HG03558 (cell line): ENCODE results near the gene MICB.
A peak's percentile ranks its signal among the peaks of the same experiment; 100 is the strongest.
"Not testable (repeated sequence)": the region's sequence is repeated elsewhere in the genome, so short reads cannot be mapped to it uniquely, and the experiment has no call there.

ENCODE experiments used
- ATAC-seq: cut with Tn5 transposase; IDR thresholded peaks from one replicate; pipeline ENCODE4 v1.9.1; 2021; ENCODE audit warnings: moderate number of reproducible peaks; ENCODE audit not compliant: unreplicated experiment; ENCODE audit errors: extremely low read depth

Gene MICB

DNA sequence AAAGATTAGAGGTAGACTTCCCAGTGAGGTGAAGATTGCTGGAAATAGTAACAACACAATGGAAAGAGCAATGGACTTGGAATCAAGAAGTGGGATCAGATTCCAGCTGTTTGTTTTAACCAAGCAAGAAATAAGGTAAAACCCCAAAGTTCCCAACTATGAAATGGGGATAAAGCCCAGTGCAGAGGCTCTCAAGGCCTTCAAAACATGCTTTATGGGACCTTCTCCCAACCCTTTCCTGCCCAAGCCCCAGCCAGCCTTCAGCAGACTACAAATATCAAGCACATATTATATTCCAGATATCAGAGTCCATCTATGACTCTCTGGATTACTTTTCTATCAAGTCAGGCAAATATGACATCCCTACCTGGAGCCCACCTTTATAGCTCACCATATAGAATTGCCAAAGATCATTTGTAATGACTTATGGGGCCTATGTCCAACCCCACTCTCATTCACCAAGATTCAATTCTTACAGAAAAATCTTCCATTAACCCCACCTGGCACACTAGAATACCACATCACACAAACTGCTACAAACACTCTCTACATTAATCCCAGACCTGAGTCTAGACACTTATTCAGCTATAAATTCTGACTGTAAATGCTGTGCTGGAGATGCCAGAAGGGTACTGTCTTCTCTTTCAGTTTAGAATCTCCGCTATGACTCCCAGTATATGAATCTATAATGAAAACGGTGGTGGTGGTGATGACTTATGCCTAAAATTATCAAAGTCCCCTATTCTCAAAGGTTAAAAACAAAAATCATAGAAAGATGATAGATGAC lies 37.8 kb downstream of the MICB start:
- ATAC-seq: no peak

DNA sequence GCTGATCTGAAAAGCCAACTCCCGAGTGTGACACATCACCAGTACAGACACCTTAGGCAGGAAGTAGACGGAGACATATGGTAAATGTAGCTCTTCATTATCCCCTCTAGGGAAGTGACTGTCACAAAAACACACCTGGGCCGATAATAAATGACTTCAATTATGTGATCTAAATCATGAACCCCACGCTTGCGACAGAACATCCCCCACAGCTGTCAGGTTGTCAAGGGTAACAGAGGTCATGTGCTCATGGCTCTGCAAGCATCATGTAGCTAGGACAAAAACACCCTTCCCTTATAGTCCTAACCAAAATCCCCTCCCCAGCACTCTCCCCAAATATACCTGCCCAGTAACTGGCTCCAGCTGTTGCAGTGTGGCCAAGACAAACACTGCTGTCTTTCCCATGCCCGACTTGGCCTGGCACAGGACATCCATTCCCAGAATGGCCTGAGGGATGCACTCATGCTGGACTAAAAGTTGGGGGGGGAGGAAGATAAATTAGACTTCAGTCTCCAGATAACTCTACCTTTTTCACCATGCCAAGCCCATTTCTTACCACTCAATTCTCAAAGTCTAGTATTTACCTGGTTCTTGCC lies 41.0 kb downstream of the MICB start:
- no peak for ATAC-seq

DNA sequence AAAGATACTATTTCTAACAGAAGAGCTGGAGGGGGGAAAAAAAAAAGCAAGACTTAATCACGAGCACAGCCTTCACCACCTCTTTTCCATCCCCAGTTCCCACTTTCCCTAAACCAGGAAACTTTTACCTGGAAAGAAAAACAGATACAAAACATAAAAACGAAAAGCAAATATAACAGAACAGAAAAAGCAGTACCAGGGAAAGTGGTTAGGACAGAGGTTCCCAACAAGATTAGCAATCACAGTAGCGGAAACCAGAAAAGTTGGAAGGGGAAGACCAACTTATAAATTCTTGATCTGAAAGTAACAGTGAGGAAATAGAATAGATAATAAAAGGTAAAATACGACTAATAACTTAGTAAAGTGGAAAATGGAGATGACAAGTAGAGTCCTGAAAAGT lies 42.7 kb downstream of the MICB start:
- ATAC-seq: no peak

DNA sequence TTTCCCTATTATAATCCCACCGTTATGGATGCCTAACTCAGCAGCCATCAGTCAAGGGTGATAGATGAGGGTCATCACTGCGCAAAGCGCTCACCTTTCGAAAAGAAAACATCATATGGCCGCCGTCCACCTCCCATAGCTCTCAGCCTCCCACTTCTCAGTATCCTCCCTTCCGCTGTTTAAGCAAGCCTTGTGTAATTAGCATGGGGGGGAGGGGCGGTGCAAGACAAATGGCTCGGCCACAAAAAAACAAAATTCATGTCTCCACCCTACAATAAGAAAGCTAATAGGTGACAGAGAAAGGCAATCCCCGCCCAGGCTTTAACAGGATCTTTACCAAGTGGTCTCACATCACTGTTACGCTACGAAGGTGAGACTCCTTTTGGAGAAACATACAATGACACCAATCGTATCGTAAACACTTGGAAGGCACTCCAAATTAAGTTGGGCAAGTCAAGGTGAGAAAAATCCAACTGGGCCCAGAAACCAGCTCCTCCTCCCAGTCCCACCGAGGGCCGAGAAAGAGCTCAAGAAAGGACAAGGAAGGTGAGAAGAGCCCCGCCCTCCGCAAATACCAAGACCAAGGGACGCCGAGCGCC lies 43.2 kb downstream of the MICB start:
- ATAC-seq: no peak

DNA sequence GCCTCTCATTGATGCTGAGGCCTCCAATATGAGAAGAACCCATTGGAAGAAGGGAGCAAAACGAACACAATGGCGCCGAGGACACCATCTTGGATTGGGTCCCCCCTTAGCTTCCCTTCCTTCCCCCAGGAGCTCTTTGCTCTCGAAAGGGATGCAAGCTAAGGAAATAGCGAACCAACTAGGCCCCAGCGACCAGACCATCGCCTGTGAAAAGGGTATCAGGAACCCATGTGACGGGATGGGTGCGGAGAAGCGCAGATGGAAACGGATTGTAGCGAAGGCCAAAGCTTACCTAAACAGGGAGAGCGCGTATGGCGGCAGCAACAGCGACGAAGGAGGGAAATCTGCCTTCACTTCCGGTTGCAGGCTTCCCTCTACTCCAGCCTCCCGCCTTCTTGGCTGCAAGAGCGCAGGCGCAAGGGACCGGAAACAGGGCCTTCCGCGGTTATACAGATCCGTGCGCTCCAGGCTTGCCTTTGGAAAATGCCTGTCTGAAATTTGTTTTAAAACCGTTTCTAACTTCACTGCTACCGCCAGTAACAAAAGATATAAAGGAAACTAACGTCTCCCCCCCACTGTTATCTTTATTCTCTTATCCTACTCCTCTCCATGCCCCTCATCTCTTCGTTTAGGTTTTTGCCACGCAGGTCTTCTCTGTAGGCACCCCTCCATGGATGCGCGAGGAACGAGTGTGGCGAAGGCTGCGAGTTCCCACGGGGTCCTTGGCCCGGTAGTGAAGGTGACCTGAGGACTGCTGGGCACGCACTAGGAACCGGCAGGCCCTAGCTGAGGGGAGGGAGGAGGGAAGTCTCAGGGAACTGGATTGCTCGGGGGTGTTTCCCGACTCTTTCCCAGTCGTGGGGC lies 43.9 kb downstream of the MICB start, which contains the start of gene DDX39B:
Gene DDX39B, minus strand, starts transcription at position 346 of the 864 bp plus-strand sequence. CDS start 1,471 bp downstream, outside the sequence.
- ATAC-seq: no peak

DNA sequence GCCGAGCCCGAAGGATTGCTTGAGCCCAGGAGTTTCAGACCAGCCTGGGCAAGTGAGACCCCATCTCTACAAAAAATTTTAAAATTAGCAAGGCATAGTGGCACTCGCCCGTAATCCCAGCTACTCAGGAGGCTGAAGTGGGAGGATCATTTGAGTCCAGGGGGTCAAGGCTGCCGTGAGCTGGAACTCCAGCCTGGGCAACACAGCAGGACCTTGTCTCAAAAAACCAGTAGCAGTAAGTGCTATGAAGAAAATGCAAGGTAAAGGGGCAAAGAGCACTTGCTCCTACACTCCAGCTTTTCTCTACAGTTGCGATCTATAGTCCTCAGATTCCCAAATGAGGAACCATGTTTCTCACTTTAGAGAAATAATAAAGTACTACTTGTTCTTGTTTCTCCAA lies 45.7 kb downstream of the MICB start:
- ATAC-seq: no peak

DNA sequence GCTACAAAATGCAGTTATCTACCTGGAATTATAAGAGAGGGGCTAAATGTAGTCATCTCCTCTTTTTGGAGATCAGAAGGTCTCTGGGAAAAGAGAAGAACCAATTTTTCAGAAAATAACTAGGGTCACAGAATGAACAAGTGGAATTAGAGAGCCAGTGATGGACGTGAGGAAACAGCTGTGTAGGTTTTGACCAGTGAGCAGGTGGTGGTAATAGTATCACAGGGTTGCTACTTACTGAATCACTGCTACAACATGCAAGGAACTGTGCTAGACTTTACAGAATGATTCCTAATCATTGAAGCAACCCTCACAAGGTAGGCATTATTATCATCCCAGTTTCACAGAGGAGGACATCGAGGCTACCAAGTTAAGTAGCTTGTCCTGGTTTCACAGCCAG lies 46.7 kb downstream of the MICB start:
- no peak for ATAC-seq

DNA sequence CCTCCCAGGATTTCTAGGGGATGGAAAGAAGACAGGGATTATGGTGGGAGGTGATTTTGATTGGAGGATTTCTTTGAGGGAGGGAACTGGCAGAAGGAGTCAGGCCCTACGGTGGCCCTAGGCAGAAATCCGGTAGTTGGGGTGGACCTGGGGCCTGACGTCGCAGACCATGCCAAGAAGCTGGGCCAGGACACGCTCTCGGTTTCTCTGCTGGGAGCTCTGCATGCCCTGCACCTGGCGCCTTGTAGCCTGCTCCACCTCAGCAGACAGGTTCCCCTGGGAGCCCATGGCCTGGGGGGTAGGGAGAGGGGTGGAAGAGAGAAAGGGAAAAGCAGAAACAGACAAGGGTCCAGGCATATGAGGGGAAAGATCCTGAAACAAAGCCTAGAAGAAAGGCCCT lies 47.3 kb downstream of the MICB start:
- no peak for ATAC-seq

DNA sequence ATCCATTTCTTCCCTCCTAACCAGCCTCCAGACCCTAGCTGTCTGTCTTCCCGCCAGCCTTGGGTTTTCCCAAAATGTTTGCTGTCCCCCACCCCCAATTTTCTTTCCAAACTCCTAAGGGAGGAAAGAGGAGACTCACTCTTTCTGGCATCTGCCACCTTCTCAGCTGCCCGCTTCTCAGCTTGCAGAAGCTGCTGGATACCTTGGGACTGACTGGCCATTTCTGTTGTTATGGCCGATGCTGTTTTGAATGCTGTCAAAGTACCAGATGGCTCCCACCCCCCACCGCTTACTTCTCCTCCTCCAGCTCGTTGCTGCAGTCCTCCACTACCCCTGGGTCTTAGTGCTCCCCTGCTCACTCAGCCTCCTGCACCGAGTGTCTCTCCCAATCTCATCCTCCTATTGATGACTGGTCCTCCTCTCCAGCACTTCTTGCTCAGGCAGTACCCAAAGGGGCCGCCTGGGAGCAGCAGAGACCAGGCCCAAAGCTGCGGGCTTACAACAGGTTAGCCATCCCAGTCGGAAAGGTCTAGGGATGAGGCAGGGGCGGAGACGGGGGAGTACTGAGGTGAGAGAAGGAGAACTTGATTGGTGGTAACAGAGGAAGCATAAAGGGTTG lies 48.5 kb downstream of the MICB start, which contains the start of gene ATP6V1G2:
Gene ATP6V1G2, minus strand, starts transcription at position 270 of the 619 bp plus-strand sequence. Its CDS starts 49 bp downstream, at position 221.
- ATAC-seq: peak; percentile 38

- no peak for ATAC-seq
These were observed 49.2 kb downstream of the MICB start, which contains the start of gene NFKBIL1 for GRCh38 chr6:31546958-31547726. NFKBIL1 (plus strand) TSS chr6:31547608; CDS start chr6:31547695, 87 bp downstream.

DNA sequence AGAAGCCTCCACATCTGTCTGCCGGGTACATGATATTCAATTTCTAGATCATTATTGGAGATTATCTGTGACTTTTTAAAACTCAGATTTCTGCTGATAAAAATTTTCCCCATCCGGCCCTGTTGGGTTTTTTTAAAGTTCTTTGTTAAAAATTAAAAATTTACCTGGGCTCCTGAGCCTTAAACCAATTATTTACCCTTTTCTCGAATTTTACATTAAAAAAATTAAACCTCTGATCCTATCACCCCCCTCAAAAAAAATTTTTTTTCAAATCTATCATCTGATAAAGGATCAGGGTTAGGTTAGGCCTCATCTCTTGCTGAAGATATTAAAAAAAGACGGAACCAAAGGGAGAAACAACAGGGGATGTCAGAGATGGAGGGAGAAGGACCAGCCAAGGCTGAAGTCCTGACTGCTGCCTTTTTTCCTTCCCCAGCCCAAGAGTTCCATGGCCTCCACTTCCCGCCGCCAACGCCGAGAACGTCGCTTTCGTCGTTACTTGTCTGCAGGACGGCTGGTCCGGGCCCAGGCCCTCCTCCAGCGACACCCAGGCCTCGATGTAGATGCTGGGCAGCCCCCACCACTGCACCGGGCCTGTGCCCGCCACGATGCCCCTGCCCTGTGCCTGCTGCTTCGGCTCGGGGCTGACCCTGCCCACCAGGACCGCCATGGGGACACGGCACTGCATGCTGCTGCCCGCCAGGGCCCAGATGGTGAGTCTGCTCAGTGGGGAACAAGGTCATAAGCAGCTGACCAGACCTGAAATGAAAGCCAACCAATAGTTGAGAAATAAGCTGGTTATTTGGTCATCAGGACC lies 50.0 kb downstream of the MICB start:
- ATAC-seq: no peak

- no peak for ATAC-seq
These were observed 50.6 kb downstream of the MICB start for GRCh38 chr6:31548544-31548873.

DNA sequence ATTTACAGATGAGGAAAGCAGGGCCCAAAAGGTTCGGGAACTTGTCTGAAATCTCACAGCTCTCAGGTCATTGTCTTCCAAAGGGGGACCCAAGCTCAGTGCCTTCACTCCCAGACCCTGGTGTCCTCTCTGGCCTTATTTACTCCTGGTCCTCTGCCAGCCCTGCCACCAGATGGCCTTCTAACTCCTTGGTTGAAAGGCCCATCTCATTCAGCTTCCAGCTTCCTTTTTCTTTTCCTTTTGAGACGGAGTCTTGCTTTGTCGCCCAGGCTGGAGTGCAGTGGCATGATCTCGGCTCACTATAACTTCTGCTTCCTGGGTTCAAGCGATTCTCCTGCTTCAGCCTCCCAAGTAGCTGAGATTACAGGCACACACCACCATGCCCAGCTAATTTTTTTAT lies 53.4 kb downstream of the MICB start:
- not testable (repeated sequence) for ATAC-seq

DNA sequence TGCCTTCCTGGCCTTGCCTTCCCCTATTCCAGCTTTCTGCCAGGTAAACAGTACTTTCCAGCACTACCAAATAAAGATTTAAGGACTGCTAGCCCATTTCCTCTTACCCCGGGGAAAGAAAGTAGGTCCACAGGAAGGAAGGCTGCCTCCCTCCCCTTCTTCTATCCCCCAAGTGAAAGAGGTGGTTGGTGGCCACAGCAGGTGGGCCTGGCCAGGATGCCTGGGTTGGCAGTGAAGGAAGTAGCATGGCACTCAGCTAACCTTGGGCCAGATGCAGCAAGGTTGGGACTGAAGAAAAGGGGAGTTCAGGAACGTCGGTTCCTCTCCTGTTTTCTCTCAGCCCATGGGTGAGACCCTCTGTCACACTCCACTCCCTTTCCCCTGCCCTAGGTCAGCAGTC lies 58.4 kb downstream of the MICB start:
- ATAC-seq: no peak

DNA sequence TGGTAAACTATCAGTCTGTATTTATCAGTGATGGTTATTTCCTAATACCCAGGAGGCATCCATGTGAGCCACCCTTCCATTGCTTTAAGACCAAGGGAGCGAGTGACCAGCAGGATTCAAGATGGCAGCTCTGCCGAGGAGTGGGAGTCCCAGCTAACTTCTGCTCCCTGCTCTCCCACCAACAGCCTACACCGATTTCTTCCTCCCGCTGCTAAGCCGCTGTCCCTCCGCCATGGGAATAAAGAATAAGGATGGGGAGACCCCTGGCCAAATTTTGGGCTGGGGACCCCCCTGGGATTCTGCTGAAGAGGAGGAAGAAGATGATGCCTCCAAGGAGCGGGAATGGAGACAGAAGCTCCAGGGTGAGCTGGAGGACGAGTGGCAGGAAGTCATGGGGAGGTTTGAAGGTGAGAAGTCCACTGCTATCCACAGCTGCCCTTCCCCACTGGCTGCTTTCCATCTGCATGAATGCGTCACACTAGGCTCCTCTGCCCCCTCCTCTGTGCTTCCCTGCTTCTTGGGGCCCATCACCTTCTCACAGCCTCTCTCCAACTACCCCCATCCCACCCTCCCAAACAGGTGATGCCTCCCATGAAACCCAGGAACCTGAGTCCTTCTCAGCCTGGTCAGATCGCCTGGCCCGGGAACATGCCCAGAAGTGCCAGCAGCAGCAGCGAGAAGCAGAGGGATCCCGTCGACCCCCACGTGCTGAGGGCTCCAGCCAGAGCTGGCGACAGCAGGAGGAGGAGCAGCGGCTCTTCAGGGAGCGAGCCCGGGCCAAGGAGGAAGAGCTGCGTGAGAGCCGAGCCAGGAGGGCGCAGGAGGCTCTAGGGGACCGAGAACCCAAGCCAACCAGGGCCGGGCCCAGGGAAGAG lies 59.7 kb downstream of the MICB start:
- no peak for ATAC-seq

- ATAC-seq: no peak
These were observed 60.3 kb downstream of the MICB start for GRCh38 chr6:31558318-31558625.

DNA sequence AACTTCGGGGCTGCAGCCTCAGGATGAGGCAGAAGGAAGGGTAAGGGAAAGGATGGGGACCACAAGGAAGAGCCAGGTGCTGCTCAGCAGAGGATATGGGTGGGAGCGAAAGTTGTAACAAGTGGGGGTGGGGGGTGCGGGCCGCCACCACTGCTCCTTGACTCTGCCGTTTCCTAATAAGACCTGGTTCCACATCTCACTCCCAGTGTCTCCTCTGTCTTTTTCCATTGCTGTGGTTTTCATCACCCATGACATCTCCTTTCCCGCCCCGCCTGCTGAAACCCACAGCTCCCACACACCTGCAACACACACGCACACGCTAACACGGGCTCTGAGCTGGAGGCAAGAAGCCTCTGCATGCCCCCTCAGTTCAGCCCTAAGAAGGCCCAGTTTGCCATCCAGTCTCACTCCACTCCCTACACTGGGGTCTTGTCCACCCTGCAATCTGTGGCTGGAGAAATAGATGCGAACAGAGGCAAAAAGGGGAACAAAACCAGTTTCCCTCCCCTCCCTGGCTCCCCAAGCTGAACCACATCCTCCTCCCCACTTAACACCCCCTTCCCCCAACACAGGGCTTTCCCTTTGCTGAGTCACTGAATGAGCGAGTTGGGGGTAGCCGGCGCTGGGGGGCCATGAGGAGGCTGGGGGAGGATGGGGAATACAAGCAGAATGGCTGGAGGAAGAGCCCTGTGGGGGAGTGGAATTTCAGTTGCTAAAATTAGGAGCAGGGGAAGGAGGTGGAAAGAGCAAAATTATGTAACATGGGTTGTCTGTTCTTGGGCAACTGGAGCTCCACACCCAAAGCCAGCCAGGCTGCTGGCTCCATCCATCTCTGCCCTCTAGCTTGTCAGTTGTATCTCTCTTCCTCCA lies 60.9 kb downstream of the MICB start:
- no peak for ATAC-seq
